NCI-H82 treated with DMSO at 0.1 percent for 48 hours (cell line): ENCODE results near the gene UBE2O.
A peak's percentile ranks its signal among the peaks of the same experiment; 100 is the strongest.

Experiments used
- DNase-seq: peaks from one replicate; lab custom pipeline; 2025; ENCODE audit not compliant: unreplicated experiment; lab: John Stamatoyannopoulos, UW

Gene UBE2O

DNA sequence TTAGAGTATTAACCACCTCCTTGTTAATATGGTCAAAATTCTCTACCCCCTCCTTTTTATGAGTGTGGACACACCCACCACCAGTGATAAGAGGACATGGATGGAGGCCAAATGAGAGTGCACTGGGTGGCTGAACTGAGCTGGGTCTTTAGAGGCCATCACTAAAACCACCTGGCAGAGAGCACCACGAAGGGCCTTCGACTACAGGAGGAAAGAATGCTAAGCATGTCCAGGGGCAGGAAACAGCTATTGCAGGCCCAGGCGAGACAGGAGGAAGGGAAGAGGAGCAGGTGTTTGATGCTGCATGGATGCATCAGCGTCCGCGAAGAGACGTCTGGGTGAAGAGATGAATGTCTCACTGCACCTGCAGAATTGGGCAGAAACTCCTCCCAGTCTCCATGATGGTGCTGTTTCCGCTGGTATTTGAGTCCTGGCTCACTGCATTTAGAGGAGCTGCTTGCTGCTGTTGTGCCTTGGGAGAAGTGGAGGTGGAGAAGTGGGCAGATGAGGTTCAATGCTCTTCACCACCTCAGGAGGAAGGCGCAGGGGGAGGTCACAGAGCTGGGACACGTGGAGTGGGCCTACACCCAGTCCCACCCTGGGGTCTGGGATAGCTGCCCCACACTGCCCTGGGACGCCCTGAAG, 35.3 kb downstream of the UBE2O start:
- DNase-seq: no peak

DNA sequence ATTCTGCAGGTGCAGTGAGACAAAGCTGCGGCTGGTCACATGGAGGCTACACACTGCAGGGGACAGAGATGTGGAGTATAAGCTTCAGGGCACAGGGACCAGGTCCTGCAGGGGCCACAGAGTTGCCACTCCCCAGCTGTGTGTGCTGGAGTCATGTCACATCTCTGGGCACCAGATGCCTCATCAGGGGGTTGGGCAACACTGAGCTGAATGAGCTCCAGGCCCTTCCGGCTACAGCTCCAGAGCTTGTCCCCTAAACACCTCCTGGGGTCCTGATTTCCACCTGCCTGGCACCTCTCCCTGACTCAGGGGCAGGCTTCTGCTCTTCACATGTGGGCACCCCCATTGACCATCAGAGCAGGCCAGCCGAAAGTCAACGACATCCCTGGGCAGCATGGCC, 36.1 kb downstream of the UBE2O start:
- DNase-seq: no peak

DNA sequence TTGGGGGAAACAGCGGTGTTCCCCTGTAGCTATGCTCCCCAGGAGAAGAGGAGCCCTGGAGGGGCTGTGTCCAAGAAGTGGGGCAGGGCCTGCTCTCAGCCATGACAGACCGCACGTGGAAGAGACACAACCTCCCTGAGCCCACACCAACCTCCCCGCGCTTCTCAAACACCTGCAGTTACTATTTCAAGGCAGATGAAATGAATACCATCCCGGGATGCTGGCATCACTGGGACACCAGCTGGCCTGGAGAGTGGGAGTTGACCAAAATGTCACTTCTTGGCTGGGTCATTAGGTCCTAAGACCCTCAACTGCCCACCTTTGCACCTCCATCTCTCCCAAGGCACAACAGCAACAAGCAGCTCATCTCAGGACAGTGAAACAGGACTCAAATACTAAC, 36.5 kb downstream of the UBE2O start:
- no peak for DNase-seq

DNA sequence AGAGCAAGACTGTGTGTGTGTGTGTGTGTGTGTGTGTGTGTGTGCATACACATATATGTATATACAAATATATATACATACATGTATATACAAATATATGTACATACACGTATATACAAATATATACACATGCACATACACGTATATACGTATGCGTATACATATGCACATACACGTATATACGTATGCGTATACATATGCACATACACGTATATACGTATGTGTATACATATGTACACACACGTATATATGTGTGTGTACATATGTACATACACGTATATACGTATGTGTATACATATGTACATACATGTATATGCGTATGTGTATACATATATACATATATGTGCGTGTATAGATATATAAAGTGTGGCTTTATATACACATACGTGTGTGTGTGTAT, 37.2 kb downstream of the UBE2O start:
- no peak for DNase-seq

DNA sequence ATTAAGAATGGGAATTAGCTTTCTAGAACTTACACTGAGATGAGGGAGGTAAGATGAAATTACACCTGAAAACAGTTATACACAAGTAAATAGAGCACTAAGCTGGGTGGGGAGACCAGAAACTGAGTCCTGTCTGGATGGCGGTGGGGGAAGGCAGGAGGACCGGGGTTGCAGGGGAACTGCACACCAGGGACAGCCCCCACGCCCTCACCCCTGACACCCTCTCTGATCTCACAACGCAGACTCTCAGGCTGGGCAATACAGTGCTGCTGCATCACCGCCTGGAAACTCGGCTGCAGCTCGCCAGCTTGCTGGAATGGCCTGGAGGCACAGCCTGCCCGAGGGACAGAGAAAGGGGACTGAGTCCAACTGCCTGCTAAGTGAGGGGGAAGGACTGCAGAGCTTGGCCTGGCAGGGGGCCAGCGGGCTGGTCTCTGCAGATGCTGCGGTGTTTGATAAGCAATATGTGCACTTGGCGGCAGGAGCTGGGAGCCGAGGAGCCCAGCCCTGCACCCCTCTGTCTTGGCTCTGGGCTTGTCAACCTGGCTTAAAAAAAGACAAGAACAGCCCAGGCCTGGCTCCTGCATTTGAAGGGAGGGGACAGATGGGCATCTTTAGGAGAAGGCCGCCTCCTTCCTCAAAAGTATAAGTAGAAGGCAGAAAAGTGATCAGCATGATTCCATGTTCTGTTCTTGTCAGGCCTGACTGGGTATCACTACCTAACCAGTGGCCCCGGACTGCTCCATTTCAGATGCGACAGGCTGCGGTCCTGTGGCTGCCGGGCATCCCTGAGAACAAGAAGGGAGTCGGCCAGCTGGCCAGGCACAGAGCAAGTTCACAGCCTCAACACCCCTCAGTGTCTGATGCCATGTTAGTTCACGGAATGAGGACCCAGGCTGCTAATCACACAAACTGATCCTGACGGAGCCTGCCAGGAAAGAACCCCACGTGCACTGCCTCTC, 38.3 kb downstream of the UBE2O start:
- peak; percentile 15 for DNase-seq

- no peak for DNase-seq
These were observed 41.7 kb downstream of the UBE2O start for GRCh38 chr17:76411247-76411646.

GRCh38 chr17:76410328-76410965, 42.5 kb downstream of the UBE2O start:
- no peak for DNase-seq

DNA sequence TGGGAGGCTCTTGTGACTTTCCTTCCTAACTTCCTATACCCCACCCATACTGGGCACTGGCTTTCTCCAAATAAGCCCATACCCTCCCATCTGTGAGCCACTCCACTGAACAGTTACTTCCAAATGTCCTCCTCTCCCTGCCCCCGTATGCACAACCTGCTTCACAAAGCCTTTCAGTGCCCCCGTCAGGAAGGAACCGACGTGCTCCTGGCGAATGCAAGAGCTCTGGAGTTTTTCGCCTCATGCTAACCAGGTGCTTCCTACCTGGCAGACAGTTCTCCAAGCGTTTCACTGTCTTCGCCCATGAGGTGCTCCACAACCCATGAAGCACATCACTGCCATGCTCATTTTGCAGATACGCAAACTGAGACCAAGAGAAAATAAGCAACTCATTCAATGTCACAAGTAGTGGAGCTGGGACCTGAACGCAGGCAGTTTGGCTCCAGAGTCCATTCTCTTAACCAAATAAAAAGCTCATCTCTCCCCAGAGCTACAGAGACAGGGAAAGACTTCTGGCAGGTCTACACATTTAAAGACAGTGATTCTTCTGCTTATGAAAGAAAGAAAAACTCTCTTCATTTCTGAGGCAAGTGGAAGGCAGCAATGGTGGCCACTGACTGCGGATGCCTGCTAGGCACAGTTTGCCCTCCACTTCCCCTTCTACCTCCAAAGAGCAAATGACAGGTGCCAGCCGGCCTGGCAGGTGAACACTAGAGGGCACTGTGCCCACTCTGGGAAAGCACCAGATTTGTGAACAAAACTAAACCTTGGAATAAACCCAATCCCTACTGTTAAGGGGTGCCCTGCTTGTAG, 44.7 kb downstream of the UBE2O start:
- DNase-seq: no peak

- no peak for DNase-seq
These were observed 45.4 kb downstream of the UBE2O start for GRCh38 chr17:76407509-76407908.

DNA sequence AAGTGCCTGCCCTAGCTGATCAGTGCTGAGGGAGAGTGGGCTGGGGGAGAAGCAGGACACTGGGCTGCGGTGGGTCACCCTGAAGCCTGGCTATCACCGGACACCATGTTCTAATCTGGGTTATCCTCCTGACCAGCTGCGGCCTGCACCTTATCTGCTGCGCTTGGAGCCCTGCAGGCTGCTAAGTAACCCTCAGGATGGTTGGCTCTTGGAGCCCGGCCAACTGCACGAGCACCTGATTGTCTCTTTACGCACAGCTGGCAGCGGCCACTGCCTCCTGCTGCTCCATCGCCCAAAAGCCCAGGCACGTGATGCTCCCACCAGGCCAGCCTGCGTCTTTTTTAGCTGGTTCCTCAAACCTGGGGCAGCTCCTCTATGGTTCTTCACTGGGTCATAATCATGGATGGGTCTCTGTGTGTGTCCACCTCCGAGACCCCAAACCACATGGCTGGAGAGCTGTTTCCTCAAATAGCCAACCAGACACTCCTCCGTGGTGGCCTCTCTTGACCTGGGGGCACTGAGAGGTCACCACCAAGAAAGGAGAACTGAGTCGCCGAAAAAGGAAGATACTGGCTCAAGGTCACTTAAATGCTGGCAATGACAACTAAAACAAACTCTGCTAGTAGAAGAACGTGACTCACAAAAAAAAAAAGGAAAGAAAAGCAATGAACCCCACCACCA, 46.8 kb downstream of the UBE2O start:
- no peak for DNase-seq

DNA sequence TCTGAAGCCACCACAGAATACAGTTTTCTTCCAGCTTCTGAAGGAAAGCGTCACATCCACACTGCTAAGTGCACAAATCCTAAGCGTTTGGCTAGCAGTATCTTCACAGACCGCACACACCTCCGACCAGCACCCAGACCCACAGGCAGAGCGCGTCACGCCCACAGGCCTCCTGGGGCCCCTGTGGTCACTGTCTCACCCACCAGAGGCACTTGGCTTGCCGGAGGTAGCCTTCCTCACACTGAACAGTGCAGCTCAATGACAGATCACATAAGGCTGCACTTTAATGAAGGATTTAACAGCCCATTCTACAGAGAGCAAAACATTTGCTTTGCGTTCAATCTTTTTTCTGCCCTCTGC, 47.4 kb downstream of the UBE2O start:
- no peak for DNase-seq

- no peak for DNase-seq
These were observed 47.9 kb downstream of the UBE2O start for GRCh38 chr17:76404976-76405563.

- DNase-seq: no peak
These were observed 48.7 kb downstream of the UBE2O start for GRCh38 chr17:76404256-76404655.

- no peak for DNase-seq
These were observed 50.2 kb downstream of the UBE2O start for GRCh38 chr17:76402711-76403110.

GRCh38 chr17:76399175-76400172, 53.5 kb downstream of the UBE2O start:
- DNase-seq: no peak

- no peak for DNase-seq
These were observed 54.3 kb downstream of the UBE2O start for GRCh38 chr17:76398523-76399174.

DNA sequence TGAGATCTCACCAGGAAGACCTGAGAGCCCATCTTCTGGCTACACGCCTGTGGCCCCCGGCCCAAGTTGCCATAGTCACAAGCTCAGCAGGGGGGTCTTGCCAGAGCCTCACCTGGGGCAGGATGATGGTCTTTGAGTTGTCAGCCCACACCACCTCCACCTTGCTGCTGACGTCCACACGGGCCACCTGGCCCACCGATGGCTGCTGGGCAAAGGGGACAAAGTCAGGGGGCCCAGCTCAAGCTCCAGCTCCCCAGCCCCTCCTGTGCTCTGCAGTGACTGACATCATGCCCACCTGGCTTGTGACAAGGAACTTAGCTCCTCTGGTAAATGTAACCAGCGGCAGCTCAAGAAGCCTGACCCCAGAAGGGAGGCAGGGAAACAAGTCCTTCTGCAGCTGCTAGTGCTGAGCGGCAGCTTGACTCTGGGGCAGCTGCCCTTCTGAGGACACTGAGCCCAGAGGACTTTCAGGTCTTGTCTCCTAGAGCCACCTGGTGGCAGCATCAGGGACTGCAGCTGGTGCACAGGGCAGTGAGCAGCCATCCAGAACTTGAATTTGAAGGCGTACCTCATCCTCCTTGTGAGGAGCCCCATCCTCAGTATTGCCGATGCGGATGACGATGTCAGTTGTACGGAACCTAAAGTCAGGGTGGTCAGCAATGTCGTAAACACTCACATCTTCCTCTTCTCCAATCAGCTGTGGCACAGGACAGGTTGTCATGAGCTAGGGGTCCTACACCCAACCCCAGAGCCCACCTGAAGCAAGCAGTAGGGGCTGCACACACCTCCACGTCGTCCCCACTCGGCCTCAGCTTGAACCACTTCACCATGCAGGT, 55.0 kb downstream of the UBE2O start:
- DNase-seq: no peak

GRCh38 chr17:76397184-76397583, 55.8 kb downstream of the UBE2O start:
- no peak for DNase-seq
